Cardiac muscle cell (in vitro differentiated cells and primary cell): Measurements from ENCODE around the gene MTFP1. TPM values are rescaled to one million over a fixed set of nuclear protein-coding genes. Genes with fewer than 3 reads are reported as not detected.

Experiments used
- DNase-seq, 2 donors: peaks; one replicate each; pipeline versions ENCODE4 v3.0.0 to v3.0.0-alpha.2; 2010 to 2017; ENCODE audit warnings: low read depth in 1 of 2, low spot score in 1 of 2
- H3K27ac ChIP-seq: fragments of 200-600 bp; sonication (generic); 2 replicates; pipeline ENCODE4 v1.5.1; 2016
- H3K27me3 ChIP-seq: fragments of 200-600 bp; sonication (generic); 2 replicates; pipeline ENCODE4 v1.6.0; 2016; ENCODE audit warnings: control low read depth
- H3K36me3 ChIP-seq: fragments of 200-600 bp; sonication (generic); 2 replicates; pipeline ENCODE4 v1.5.1; 2016; ENCODE audit warnings: control low read depth
- H3K4me1 ChIP-seq: fragments of 200-600 bp; sonication (generic); 2 replicates; pipeline ENCODE4 v1.8.1; 2017; ENCODE audit warnings: low read depth, mild to moderate bottlenecking, mixed run types
- H3K4me3 ChIP-seq: fragments of 200-600 bp; sonication (generic); 2 replicates; pipeline ENCODE4 v1.5.1; 2016; ENCODE audit warnings: mild to moderate bottlenecking
- H3K9me3 ChIP-seq: fragments of 200-600 bp; sonication (generic); 2 replicates; pipeline ENCODE4 v1.5.1; 2017; ENCODE audit warnings: low read depth, mild to moderate bottlenecking, control low read depth
- polyA plus RNA-seq: library from polyadenylated mRNA; unstranded; fragments of >200 nt; fragmentation: Nextera tagmentation; extraction: Ambion mirVana; gene quantifications from 2 replicates; pipeline ENCODE4 v1.2.1, GENCODE V29; 2016
- total RNA-seq: library from RNA; depleted of rRNA; stranded (reverse); fragments of >200 nt; gene quantifications from 2 replicates; pipeline ENCODE4 v1.2.3, GENCODE V29; 2016
- TF ChIP-seq, protein P1 (sequence below): IDR thresholded peaks from 2 replicates; pipeline ENCODE4 v1.5.1; 2012; ENCODE audit warnings: low read depth, mild to moderate bottlenecking, low read length

The MTFP1 gene
- total and polyA plus RNA-seq, 2 experiments from 2014 or later, result 39.3 to 100.0 TPM

DNA sequence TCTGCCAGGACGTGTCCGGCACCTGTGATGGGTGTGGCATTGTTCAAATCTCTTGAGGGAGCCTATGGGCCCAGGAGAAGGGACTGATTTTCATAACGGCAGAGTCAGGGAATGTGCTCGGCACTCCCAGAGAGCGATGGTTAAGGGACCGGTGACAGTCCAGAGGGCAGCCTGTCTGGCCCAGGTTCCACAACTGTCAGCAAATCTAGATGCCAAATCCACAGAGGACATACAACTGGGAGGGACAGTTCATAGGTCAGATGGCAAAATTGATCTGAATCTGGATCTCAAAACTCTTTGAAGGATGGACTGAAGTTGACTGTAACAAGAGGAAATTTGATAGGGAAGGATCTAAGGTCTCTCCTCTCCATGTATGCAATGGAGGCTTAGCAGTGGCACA lies 21.3 kb upstream of the MTFP1 start:
- H3K36me3 ChIP-seq, result no peaks in the 10 kb centered on the region

DNA sequence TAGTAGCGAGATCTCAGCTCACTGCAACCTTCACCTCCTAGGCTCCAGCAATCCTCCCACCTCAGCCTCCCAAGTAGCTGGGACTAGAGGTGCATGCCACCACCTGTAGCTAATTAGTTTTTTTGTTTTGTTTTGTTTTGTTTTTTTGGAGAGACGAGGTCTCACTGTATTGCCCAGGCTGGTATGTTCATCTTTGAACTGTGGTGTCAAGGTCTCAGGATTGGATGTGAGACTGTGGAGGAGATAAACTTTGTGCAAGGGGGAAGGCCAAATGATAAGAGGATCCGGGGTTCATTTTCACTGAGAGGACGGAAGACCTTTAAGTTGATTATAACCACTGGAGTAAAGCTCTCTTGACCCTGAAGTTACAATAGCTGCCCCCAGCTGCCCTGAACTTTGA lies 19.8 kb upstream of the MTFP1 start:
- Histone ChIP-seq H3K27ac (no peak overlapping the region), H3K4me1 (peaks cover 6% of the 10 kb centered on the region), H3K9me3 (no peaks in the 10 kb centered on the region), H3K36me3 (no peaks in the 10 kb centered on the region), H3K27me3 (no peaks in the 10 kb centered on the region), H3K4me3 (no peak overlapping the region)
- no peak for DNase-seq
- TF ChIP-seq, protein P1, sequence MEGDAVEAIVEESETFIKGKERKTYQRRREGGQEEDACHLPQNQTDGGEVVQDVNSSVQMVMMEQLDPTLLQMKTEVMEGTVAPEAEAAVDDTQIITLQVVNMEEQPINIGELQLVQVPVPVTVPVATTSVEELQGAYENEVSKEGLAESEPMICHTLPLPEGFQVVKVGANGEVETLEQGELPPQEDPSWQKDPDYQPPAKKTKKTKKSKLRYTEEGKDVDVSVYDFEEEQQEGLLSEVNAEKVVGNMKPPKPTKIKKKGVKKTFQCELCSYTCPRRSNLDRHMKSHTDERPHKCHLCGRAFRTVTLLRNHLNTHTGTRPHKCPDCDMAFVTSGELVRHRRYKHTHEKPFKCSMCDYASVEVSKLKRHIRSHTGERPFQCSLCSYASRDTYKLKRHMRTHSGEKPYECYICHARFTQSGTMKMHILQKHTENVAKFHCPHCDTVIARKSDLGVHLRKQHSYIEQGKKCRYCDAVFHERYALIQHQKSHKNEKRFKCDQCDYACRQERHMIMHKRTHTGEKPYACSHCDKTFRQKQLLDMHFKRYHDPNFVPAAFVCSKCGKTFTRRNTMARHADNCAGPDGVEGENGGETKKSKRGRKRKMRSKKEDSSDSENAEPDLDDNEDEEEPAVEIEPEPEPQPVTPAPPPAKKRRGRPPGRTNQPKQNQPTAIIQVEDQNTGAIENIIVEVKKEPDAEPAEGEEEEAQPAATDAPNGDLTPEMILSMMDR, result no peak

More for the DNA sequence above, 21.3 kb upstream of the MTFP1 start:
- Histone ChIP-seq H3K4me1 (peaks cover 6% of the 10 kb centered on the region), H3K27me3 (no peaks in the 10 kb centered on the region), H3K4me3 (no peak overlapping the region), H3K27ac (no peak overlapping the region), H3K9me3 (no peaks in the 10 kb centered on the region)
- no peak for DNase-seq
- TF ChIP-seq, protein P1, result no peak

DNA sequence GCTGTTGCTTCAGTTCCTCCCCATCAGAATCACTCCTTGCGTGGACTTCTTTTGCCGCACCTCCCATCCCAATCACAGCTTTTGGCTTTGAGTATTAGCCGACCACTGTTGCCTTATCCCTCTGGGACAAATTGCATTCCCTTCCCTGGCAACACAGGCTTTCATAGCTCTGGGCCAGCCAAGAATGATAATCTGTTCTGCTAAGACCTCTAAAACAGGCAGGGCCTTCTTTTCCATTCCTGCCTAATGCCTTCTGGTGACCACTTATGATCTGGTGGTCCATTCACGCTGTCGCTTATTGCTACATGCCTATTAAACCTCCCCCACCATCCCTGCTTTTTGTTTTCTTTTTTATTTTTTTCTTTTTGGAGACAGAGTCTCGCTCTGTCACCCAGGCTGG lies 19.2 kb upstream of the MTFP1 start:
- H3K4me1 ChIP-seq, result peaks cover 6% of the 10 kb centered on the region
- no peaks in the 10 kb centered on the region for H3K27me3 ChIP-seq
- no peaks in the 10 kb centered on the region for H3K9me3 ChIP-seq
- no peaks in the 10 kb centered on the region for H3K36me3 ChIP-seq
- TF ChIP-seq, protein P1, result no peak
- H3K4me3 ChIP-seq, result no peak overlapping the region
- DNase-seq, result no peak
- H3K27ac ChIP-seq, result no peak overlapping the region

DNA sequence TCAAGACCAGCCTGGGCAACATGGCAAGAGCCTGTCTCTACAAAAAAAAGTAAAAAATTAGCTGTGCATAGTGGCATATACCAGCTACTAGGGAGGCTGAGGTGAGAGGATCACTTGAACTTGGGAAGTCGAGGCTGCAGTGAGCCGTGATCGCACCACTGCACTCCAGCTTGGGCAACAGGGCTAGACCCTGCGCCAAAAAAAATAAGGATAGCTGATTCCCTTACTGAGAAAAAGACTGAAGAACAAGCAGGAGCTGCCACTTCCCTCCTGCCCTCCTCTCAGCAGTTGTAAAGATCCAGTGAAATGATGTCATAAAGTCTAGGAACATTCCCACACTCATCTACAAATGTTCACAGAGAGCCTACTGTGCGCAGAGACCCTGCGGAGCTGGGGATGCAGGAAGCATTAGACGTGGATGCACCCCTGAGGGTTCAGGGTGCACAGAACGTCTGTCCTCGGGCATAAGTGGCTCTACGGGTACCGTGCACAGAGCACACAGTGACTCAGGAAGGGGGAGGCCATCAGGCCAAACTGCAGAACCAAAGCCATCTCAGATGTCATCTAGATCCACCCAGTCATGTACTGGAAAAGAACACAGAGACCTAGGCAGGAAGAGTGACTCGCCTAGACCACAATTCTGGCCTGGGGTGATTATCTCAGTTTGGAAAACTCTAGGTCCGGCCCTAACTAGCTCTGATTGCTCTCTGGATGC lies 17.0 kb upstream of the MTFP1 start:
- DNase-seq, result no peak
- no peak overlapping the region for H3K27ac ChIP-seq
- H3K27me3 ChIP-seq, result no peaks in the 10 kb centered on the region
- no peaks in the 10 kb centered on the region for H3K9me3 ChIP-seq
- no peak overlapping the region for H3K4me3 ChIP-seq
- TF ChIP-seq, protein P1, result no peak
- H3K36me3 ChIP-seq, result no peaks in the 10 kb centered on the region
- H3K4me1 ChIP-seq, result no peaks in the 10 kb centered on the region

DNA sequence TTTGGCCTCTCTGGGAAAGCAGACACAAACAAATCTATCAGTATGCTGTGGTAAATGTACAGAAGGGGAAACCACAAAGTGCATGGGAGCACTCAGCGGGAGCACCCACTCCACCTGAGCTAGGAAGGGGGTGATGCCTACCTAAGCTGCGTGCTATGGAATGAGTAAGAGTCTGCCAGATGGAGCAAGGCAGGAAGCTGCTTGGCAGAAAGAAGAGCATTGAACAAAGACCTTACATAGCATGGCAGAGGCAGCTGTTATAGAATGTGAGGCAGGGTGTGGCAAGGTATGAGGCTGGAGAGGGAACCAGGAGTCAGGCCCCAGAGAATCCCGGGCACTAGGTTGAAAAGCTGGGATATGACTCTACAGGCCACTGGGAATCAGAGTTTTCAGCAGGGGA lies 13.8 kb upstream of the MTFP1 start:
- no peaks in the 10 kb centered on the region for H3K27me3 ChIP-seq
- TF ChIP-seq, protein P1, result no peak
- no peaks in the 10 kb centered on the region for H3K4me1 ChIP-seq
- DNase-seq, result no peak
- peaks cover under 1% of the 10 kb centered on the region for H3K36me3 ChIP-seq
- no peaks in the 10 kb centered on the region for H3K9me3 ChIP-seq
- H3K4me3 ChIP-seq, result no peak overlapping the region
- no peak overlapping the region for H3K27ac ChIP-seq
